HL-60/S4 treated with phorbol 12-myristate 13-acetate at 8.2 ng/mL for 4 days and 3 days (cell line): ENCODE results near the gene PRR5.

Experiments
- in situ Hi-C: fragments of 300-500 bp; cut with MboI; formaldehyde crosslinking; loops from 2 replicates; pipeline ENCODE4 v1.15.0; 2022; ENCODE audit warnings: low sequenced_read_pairs

PRR5 gene

GRCh38 chr22:44711690-44712555 lies 9.9 kb downstream of the PRR5 start:
- in situ Hi-C loops, result no loop called here

GRCh38 chr22:44712962-44713361 lies 11.0 kb downstream of the PRR5 start:
- in situ Hi-C loops, result no loop called here

DNA sequence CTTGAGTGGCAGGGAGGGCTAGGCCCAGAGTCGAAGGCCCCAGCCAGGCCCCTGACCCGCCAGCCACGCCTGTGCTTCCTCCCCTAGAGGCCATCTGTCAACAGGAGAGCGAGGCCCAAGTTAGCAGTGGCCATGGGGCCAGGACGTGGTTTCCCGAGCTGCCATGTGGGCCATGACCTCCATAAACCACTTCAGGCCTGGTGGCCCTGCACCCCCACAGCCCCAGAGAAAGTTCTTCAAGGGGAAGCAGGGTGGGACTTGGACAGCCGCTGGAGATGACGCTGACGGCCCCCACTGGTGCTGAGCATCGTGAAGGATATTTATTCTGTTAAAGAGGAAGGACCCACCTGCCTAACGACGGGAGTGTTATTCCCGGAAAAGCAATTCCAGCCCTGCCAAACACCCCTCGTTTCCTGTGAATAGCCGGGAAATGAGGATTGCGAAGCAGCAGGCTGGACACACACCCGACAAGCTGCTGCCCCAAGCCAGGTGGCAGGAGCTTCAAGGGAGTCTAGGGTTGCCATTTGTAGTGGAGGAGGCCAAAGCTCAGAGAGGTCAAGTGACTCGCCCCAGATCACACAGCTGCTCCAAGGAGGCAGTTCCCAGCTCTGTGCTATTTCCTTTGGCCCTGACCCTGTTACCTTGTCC lies 12.8 kb downstream of the PRR5 start:
- in situ Hi-C loops, result no loop called here

- in situ Hi-C loops, result no loop called here
Measured at GRCh38 chr22:44718418-44718817, 16.4 kb downstream of the PRR5 start.

DNA sequence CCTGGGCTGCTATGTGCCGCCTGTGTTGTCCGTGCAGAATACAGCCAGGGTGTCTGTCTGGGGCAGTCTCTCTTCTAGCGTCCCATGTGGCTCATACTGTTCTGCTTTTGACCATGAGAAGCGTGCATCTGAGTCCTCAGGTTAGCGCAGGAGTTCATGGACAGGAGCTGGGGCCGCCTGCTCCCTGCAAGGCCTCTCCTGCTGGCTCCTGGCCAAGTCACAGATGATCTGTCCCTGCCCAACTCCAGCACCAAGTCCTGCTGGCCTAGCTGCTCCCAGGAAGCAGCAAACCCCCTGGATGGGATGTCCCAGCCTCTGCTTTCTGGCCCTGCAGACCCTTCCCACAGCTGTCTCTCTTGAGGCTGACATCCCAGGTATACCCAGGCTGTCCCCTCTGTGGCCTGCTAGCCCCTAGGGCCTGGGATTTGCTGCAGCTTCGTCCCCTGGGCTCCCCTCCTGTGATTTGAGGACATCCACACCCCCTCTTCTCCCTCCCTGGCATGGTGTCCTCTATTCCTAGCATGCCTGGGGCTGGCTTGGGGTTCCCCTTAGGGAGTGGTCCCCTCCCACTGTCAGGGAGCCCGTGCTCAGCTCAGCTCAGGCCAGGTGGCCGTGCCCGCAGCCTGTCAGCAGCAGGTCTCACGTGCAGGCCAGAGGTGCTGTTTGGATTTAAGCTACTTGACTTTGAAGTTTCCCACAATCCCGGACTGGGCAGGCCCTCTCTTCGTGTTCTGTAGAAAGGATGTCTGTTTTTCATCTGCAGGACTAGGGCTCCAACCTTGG lies 17.8 kb downstream of the PRR5 start:
- in situ Hi-C loops, result no loop called here

GRCh38 chr22:44721213-44721612 lies 19.2 kb downstream of the PRR5 start:
- in situ Hi-C loops, result no loop called here

GRCh38 chr22:44722611-44723010 lies 20.6 kb downstream of the PRR5 start:
- in situ Hi-C loops, result no loop called here

- in situ Hi-C loops, result no loop called here
Measured at GRCh38 chr22:44723801-44724200, 21.8 kb downstream of the PRR5 start.

DNA sequence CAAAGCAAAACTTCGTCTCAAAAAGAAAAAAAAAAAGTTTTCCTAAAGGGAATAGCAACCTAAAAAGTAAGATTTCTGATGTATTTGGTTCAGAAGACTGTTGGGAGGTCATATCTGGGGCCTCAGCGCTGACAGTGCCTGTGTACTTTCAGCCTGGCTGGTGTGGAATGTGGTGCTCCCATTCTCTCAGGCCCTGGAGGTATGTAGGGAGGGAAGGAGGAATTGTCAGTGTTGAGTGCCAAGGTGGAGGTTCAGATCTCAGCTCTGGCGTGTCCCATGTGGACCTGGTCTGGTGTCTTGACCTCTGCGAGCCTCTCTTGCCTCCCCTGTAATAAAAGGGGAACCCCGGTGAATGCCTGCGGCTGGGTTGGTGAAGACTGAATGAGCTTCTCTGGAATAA lies 22.4 kb downstream of the PRR5 start:
- in situ Hi-C loops, result no loop called here

GRCh38 chr22:44724859-44725258 lies 22.9 kb downstream of the PRR5 start:
- in situ Hi-C loops, result no loop called here

GRCh38 chr22:44726439-44726838 lies 24.4 kb downstream of the PRR5 start:
- in situ Hi-C loops, result no loop called here

DNA sequence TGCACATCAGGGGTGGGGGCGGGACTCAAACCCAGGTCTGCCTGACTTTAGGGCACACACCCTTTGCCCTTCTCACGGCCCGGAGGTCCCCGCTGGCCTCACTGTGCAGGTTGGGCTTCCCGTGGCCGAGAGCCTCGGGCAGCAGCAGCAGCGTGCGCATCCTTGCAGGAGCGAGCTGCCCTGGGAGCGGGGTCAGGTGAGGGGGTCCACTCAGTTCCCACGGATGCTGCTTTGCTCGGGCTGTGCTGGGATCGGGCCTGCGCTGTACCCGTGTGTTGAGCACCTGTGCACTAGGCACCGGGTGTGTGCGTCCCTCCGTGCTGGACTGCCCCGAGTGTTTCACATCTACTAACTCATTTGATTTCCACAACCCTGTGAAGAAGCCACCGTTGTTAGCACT lies 25.1 kb downstream of the PRR5 start:
- in situ Hi-C loops, result no loop called here

DNA sequence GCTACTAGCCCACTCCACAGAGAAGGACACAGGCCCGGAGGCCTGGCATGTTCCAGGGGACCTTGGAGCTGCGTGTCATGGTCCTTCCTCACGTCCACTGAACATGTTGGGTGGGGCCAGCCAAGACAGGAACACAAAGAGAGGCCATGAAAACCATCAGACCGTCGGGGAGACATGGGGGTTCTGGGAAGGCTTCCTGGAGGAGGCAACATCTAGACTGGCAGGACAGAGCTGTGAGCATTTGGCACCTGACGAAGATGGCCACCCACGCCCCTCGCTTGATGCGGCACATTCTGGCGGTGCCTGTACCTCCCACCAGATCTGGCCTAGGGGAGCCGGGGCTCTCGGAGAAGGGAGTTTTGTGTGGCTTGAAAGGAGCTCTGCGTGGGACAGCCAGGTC lies 25.7 kb downstream of the PRR5 start:
- in situ Hi-C loops, result no loop called here

DNA sequence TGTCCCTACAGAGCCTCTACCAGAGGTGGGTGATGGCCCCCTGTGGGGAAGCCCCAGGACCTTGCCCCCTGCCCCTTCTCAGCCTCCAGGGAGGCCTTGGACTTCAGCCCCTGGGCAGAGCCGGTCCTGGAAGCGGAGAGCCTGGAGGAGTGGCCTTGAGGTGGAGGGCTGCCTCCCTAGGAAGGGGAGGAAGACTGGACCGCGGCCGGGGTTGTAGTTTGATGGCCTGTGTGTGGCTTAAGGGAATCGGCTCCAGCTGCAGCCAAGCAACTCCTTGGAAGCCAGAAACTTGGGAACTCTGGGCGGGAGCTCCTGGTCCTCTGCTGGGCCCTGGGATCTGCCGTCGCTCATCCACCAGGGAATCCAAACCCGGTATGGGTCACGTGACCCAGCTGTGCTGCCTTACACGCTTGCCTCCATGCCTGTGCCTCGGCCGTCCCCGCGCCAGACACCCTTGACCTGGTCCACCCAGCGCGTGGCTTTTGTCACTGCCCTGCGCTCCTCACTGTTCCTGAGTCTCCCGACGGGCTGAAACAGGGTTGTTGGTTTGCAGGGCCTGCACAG lies 26.8 kb downstream of the PRR5 start:
- in situ Hi-C loops, result no loop called here

DNA sequence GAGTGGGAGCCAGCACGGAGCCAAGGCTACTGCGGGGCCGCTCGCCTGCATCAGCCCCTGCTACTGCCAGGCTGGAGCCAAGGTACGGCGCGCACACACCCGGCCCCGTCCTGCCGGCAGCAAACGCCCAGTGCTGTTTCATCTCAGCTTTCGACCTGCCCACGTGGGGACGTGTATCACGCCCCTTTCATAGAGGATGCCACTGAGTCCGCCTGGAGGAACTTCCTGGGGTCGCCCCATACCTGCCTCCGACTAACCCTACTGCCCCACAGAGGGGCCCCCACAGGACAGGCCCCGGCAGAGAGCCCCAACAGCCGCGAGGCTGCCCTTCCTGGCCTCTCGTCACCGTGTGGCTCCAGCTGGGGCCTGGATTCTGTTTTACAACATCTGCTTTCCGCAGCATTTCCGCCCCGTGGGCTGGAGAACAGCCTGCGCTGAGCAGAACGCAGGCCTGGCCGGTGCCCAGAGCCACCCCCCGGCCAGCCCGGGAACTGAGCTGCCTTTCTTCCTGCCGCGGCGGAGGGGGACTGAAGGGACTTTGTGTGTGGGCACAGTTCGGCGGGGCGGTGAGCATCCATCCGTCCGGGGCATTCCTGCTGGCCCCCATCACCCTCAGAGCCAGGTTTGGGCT lies 27.5 kb downstream of the PRR5 start:
- in situ Hi-C loops, result no loop called here

DNA sequence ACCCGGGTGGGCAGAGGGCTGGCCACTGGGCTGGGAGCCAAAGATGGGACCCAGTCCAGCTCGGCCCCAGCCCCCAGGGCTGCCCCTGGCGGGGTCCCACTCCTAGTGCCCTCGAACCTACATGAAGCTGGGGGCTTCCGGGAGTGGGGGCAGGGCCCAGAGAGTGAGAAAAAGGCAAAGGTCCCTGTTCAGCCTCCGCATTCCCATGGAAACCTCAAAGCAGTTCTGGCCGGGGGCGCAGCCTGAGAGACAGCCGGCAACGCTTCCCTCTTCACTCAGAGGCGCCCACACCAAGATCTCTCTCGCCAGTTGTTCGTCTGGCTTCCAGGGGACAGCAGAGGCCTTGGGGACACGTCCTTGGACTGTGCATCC lies 28.0 kb downstream of the PRR5 start:
- in situ Hi-C loops, result no loop called here

GRCh38 chr22:44730490-44731356 lies 28.7 kb downstream of the PRR5 start:
- in situ Hi-C loops, result no loop called here

DNA sequence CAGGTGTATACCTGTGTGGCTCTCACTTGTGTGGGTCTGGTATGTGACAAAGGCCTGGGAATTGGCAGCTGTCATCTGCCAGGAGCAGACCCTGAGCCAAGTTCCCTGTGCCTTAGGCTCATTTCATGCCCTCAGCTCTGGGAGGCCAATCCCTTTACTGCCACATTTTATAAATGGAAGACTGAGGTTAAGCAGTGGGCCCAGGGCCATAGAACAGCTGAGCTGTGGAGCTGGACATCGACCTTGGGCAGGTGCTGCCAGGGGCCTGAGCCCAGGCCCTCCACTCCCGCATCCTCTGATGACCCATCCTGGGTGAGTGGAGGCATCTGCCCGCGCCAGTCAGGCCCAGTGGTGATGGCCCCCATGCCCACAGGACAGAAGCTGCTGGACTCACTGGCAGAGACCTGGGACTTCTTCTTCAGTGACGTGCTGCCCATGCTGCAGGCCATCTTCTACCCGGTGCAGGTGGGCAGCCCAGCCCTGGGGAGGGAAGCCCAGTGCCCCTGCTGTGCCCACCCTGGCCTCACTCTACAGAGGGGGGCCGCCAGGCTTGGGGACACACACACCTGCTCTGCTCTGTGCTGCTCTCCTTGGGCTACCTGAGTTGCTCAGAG lies 29.5 kb downstream of the PRR5 start:
- in situ Hi-C loops, result no loop called here

- in situ Hi-C loops, result no loop called here
Measured at GRCh38 chr22:44732017-44732561, 30.1 kb downstream of the PRR5 start.
